ENCODE results near the gene GALC. TPM values are rescaled to one million over a fixed set of nuclear protein-coding genes. Genes with fewer than 3 reads are reported as not detected.

GALC gene
- total and polyA plus RNA-seq, 9 of the 15 experiments (the other 6 are each of a cell fraction or from before 2014, with no cell fraction given), result 1.6 to 15.0 (median 7.3) TPM

DNA sequence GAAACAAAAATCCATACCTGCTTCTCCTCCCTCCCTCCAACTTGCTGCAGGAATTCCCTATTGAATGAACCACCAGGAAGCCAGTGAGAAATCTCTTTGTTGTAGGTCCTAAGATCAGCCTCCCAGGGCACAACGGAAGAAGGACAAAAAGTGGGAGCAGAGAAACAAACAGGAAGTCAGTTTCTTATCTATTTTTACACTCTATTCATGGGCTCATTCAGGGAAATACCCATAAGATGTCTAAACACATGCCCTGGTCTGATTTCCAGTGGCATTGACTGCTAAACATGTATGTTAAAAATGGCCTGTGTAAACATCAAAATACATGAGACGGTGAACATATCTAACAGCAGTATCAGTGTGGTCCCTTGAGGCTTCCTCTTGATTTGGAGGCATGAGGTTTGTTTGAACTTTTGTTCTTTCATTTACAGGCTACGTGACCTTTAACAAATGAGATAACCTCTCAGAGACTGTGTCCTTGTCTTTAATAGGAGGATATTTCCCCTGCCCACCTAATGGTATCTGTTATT lies 30.7 kb upstream of the GALC start:
- Histone ChIP-seq H2AFZ (ENCODE audit: low read depth, low read length) (peak overlapping the region; percentile 68), H4K20me1 (replicated peaks; ENCODE audit: control insufficient read depth, insufficient read depth, low read length) (no peaks in the 10 kb centered on the region), H3K9ac (ENCODE audit: insufficient read depth in 1 of 2, low read depth in 2 of 2, low read length in 2 of 2) (no peak overlapping the region), H3K4me3 (no peak overlapping the region), H3K27me3 (ENCODE audit: control insufficient read depth in 2 of 2, insufficient read depth in 2 of 2, low read length in 2 of 2) (no peaks in the 10 kb centered on the region), H3K27ac (ENCODE audit: extremely low read depth, low read depth, low read length) (peak overlapping the region; percentile 36; the same call in 1 of the 3 replicates), H3K4me1 (replicated peaks in 1 of 2; ENCODE audit: control insufficient read depth in 2 of 2, insufficient read depth in 2 of 2, low read length in 2 of 2) (peaks cover 0 to 40% of the 10 kb centered on the region in 2 experiments; a peak in 3 of 5 replicates), H3K79me2 (ENCODE audit: control insufficient read depth, insufficient read depth, low read length) (no peaks in the 10 kb centered on the region), H3K36me3 (ENCODE audit: control insufficient read depth, insufficient read depth, low read length) (no peaks in the 10 kb centered on the region), H3K9me3 (replicated peaks; ENCODE audit: control insufficient read depth, insufficient read depth, low read depth, low read length) (no peaks in the 10 kb centered on the region), H3K4me2 (ENCODE audit: insufficient read depth, low read length) (no peak overlapping the region), H3K9me1 (ENCODE audit: control insufficient read depth, insufficient read depth, low read length) (peaks cover 2% of the 10 kb centered on the region)
- in situ Hi-C loops (cut with MboI) (no loop called here), intact Hi-C loops (cut with micrococcal nuclease) (loop anchor here (2.0 to 5.0 kb wide), 2 partner anchors 31 to 539 kb away; partner anchors contain the start of genes GALC and ZC3H14)
- ChIA-PET POLR2A (interaction anchor here (0.7 kb wide), 1 partner anchor 9 kb away, joined by 3 read pairs; no protein-coding TSS in a partner anchor), CTCF (ENCODE audit: low intra/inter-chr PET ratio) (no interaction called here)
- BruUV-seq (replicated peaks), result no TSS peak
- DNase-seq (ENCODE audit: extremely low read depth in 1 of 4, low spot score in 3 of 4) (peak in 2 of 4 experiments; percentile 7 to 21), FAIRE-seq (peak; percentile 51), ATAC-seq (peak; percentile 63)
- 11% methylated on average over 2 of the region's 3 CpGs for WGBS (ENCODE audit: insufficient coverage, low coverage, missing lambda C conversion rate)
- TF ChIP-seq SRSF7 (optimal IDR thresholded peaks at IDR 0.05; ENCODE audit: low read depth, low read length) (no peak), ZZZ3 (IDR thresholded peaks at IDR 0.05) (no peak), RHOXF2B (CRISPR knock-in tag; conservative IDR thresholded peaks at IDR 0.05) (no peak), CCNT2 (IDR thresholded peaks at IDR 0.05; ENCODE audit: borderline replicate concordance, extremely low read depth, insufficient read length, low read depth, low read length) (no peak), NR2C2 (CRISPR knock-in tag; IDR thresholded peaks at IDR 0.05) (no peak), NR2C2 (tag; IDR thresholded peaks at IDR 0.05) (peak; percentile 36; the same call in 1 of the 2 replicates), ATF6 (CRISPR knock-in tag; IDR thresholded peaks at IDR 0.05) (no peak), ZNF766 (CRISPR knock-in tag; conservative IDR thresholded peaks at IDR 0.05) (no peak), HMGXB4 (CRISPR knock-in tag; IDR thresholded peaks at IDR 0.05) (no peak), GTF2F1 (IDR thresholded peaks at IDR 0.05; ENCODE audit: low read depth, low read length) (no peak), RCOR1 (IDR thresholded peaks at IDR 0.05; ENCODE audit: borderline replicate concordance in 1 of 2, low read depth in 2 of 2, low read length in 2 of 2) (0 out of 4 replicates have a peak, but pooled peaks of 1 of the 2 experiments have one; percentile 7), FIP1L1 (IDR thresholded peaks at IDR 0.05; ENCODE audit: low read depth, low read length, poor library complexity, severe bottlenecking) (no peak), ZC3H4 (CRISPR knock-in tag; IDR thresholded peaks at IDR 0.05; ENCODE audit: borderline replicate concordance) (no peak), NFXL1 (CRISPR knock-in tag; IDR thresholded peaks at IDR 0.05) (no peak), TAL1 (IDR thresholded peaks at IDR 0.05) (0 out of 2 replicates have a peak, but pooled peaks have one; percentile 7), EP300 (IDR thresholded peaks at IDR 0.05; ENCODE audit: low read length) (peak; percentile 22; the same call in 1 of the 2 replicates), NFE2 (IDR thresholded peaks at IDR 0.05; ENCODE audit: low read depth) (no peak)
- TF ChIP-seq, protein P1, sequence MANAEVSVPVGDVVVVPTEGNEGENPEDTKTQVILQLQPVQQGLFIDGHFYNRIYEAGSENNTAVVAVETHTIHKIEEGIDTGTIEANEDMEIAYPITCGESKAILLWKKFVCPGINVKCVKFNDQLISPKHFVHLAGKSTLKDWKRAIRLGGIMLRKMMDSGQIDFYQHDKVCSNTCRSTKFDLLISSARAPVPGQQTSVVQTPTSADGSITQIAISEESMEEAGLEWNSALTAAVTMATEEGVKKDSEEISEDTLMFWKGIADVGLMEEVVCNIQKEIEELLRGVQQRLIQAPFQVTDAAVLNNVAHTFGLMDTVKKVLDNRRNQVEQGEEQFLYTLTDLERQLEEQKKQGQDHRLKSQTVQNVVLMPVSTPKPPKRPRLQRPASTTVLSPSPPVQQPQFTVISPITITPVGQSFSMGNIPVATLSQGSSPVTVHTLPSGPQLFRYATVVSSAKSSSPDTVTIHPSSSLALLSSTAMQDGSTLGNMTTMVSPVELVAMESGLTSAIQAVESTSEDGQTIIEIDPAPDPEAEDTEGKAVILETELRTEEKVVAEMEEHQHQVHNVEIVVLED (CRISPR knock-in tag; IDR thresholded peaks at IDR 0.05), result no peak
